Measurements from ENCODE around the gene NMRK2.

Gene NMRK2

DNA sequence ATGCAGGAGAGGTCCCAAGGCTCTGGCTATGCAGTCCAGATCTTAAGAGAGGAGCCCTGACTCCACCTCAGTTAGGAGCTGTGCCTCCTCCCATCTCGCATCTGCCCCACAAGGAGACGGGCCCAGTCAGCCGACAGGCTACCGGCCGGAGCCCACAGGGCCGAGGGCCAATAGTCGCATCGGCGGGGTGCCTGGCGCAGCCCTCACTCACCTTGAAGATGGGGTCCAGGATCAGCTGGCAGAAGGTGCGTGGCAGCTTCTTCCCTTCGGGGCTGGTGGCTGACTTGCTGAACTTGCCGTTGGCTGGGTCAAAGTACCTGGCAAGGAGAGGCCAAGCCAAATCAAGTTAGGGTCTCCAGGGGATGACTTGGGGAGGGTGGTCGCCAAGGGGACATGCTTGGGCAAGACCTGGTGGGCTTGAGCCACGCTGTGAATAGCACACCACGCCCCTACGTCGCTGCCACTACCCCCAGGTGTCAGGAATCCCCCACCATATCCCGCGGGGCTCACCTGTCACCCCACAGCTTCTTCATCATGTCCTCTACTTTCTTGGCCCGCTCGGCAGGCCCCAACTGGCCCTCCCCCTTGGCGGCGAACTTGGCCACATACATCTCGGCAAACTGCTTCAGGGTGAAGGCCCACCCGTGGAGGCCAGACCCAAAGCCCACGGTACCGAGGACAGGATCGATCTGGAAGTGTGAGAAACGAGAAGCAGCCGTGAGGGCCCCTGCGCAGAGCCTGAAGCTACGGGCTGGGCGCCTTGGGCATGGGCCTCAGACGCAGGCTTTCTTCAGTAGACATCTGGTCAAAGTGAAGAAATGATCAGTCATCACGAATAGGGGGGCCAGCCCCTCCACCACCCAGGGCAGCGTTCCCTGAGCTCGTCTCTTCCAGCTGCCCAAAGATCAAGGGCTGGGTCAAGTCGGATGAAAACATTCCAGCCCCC is 49.1 kb downstream of the NMRK2 start:
- DNase-seq (ENCODE audit: low read depth in 2 of 2) = no peak

GRCh38 chr19:3982701-3983541 is 50.1 kb downstream of the NMRK2 start:
- DNase-seq (ENCODE audit: low read depth in 2 of 2) = no peak

GRCh38 chr19:3983542-3983914 is 50.7 kb downstream of the NMRK2 start:
- DNase-seq (ENCODE audit: low read depth in 2 of 2) = no peak

DNA sequence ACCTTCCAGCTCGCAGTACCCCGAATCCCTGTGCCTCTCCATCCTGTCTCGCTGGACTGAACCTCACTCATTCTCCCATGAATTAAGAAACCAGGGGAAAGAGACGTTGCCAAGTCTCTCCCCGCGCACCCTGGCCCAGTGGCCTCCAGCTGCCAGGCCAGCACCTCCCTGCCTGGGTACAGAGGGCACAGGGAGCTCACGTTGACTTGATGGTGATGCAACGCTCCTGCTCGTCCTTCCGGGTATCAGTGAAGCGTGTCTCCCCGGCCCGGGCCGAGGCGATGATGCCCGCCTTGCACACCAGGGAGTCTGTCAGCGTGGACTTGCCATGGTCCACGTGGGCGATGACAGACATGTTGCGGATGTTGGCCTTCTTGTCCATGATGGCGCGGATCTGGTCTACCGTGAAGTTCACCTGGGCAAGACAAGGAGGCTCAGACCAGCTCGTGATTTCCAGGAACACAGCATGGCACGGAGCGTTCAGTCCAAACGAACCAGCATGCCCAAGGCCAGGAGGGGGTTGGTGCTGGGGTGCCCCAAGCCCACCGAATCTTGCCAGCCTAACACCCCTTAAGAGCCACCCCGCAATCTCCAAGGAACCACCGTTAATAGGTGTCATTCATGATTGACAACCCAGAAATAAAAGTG is 51.2 kb downstream of the NMRK2 start:
- no peak for DNase-seq (ENCODE audit: low read depth in 2 of 2)

GRCh38 chr19:3984584-3984907 is 51.7 kb downstream of the NMRK2 start:
- no peak for DNase-seq (ENCODE audit: low read depth in 2 of 2)

DNA sequence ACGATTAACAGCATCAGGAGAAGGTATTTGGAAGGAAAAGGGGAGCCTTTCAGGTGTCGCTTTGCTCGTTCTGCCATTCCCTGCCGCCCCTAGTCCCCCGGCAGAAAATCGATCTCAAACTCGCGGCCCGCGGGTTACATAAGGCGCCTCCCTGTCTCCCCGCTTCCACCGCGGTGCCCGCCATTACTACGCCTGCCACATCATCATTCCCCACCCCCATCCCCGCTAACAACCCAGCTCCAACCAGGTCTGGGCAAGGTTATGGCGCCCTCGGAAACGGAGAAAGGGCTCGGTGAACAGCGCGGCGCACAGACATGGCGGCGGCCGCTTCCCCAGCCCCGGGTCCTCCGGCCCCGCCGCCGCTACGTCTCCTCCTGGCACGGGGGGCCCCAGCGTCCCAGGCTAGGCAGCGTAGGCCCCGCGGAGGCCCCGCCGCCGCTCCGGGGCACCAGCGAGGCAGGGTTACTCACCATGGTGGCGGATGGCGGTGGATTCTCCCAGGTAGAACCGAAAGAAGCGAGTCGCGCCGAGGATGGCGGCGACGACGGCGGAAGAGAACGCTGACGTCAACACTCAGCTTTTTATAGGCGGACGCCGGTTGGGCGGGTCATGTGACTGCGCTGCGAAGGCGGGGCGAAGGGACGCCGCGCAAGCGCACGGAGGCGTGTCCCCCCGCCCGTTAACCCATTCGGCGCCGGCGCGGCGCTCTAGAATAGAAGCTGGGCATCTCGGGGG is 52.2 kb downstream of the NMRK2 start, which contains the start of gene EEF2:
TSS of gene EEF2 (minus strand) at position 556 of the 735 bp plus-strand sequence. CDS start at position 473, 83 bp downstream.
- peak; percentile 83 to 84 for DNase-seq (ENCODE audit: low read depth in 2 of 2)

- no peak for DNase-seq (ENCODE audit: low read depth in 2 of 2)
Measured at GRCh38 chr19:3985643-3986259, 52.9 kb downstream of the NMRK2 start.

GRCh38 chr19:3986260-3987041 is 53.6 kb downstream of the NMRK2 start:
- no peak for DNase-seq (ENCODE audit: low read depth in 2 of 2)

GRCh38 chr19:3987619-3988371 is 54.9 kb downstream of the NMRK2 start:
- peak; percentile 84 for DNase-seq (ENCODE audit: low read depth in 2 of 2)

- no peak for DNase-seq (ENCODE audit: low read depth in 2 of 2)
Measured at GRCh38 chr19:3990815-3991117, 57.9 kb downstream of the NMRK2 start.
